G401 (cell line): ENCODE measurements around the gene SUGP2. TPM values are rescaled to one million over a fixed set of nuclear protein-coding genes. Genes with fewer than 3 reads are reported as not detected.

Source experiments
- DNase-seq: peaks from one replicate; pipeline ENCODE4 v3.0.0-alpha.2; 2015; ENCODE audit warnings: low spot score
- in situ Hi-C: cut with HindIII; loops from 2 replicates; pipeline ENCODE4 v1.10.0; 2016; ENCODE audit warnings: low sequenced_read_pairs, mixed read lengths
- total RNA-seq: library from RNA; depleted of rRNA; stranded (reverse); fragments of >200 nt; shearing (Covaris generic); gene quantifications from 2 replicates; pipeline ENCODE4 v1.2.3, GENCODE V29; 2014

SUGP2 gene
- total RNA-seq, 1 experiment from 2014 or later, result 62.9 TPM

DNA sequence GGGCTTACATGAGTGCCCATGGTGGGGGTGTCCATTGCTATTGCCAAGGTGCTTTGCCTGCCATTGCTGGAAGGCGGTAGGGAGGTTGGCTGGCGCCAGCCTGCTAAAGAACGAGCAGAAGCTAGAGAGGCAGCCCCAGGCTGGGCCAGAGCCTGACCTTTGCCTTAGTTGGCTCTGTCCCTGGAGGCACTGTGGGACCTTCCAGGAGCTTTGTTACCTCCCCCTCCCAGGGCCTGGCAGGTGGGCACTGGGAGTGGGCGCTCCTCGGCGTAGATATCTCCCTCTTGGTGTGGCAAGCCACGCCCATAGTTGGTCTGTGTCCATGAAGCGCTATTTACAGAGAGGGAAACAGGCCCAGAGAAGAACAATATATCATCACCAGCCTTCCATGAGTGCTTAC, 28.2 kb upstream of the SUGP2 start:
- in situ Hi-C loops, result no loop called here
- DNase-seq, result no peak

DNA sequence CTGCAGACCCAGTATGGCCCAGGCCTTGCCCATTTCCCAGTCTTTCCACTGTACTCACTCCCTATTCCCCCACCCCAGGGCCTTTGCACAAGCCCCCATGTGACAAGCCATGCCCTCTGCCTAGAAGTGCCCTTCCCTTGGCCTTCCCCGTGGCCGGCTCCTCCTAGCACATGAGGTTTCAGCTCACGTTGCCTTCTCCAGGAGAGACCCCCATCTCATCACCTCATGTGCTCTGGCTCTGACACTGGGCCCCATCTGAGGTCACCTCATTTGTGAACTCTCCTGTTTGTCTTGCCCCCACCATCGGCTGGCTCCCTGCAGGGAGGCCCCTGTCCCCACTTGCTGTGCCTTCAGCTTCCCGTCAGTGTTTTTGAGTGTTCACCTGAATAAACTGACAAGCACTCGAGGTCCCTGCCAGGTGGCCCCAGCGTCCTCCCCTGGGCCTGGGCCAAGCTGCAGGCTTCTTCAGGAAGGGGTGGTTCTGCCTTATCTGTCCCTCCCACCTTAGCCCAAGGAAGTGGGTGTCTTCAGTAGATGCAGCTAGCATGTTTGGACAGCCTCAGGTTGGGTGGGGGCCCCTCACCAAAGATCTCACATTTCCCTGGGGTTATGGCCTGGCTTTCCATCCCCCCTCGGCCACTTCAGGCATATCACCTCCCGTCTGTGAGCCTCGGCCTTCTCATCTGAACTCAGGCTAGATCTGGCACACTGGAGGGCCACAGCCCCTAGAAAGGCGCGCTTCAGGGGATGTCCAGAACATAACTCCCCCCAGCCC, 26.7 kb upstream of the SUGP2 start:
- in situ Hi-C loops, result loop anchor here (10.0 kb wide), 1 partner anchor 85 kb away; no protein-coding TSS in a partner anchor
- no peak for DNase-seq

DNA sequence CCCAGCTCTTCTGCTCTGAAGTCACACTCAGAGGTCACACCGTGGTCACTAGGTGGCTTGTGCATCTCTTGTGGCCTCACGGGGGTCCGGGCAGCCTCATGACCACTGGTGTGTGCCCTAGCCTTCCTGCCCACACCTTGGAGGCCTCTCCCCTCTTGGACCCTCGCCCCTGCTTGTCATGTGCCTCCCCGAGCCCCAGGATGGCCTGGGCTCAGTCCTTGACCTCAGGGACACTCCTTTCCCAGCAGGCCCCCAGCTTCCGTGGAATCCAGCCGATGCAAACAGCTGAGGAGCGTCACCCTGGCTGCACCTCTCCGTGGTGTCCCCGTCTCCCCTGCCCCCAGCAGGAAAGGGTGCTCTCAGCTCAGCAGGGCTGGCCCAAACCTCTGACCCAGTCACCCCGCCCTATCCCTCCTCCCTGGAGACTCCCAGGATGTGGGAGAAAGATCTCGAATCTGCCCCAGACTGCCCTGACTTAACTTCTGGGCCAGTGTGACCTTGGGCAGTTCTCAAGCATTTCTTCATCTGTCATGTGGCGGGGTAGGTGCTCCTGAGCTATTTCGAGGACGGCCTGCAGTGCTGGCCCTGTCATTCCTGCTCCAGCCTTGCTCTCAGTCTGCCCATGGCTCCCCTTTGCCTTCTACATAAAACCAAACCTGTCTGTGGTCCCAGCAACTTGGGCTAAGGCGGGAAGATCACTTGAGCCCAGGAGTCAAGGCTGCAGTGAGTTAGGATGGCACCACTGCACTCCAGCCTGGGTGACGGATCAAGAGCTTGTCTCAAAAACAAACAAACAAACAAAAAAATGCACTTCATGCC, 25.9 kb upstream of the SUGP2 start:
- no peak for DNase-seq
- in situ Hi-C loops, result loop anchor here (10.0 kb wide), 1 partner anchor 86 kb away; no protein-coding TSS in a partner anchor

DNA sequence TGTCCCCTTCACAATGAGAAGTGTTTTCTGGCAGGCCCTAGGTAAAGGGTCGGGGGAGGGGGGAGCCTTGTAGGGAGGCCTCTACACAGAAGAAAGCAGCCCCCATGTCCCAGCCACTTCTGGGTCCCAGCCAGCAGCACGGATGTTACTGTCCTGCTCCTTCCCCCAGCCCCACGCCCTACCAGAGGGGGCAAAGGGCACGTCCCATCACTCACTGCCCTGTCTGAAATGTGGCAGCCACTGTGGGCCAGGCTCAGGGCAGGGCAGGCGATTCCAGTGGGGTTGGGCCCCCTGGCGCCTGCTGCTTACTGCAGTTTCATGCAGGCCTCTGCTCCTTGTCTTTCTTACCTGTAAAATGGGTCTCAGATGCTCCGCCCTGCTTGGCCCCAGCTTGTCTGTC, 24.4 kb upstream of the SUGP2 start:
- in situ Hi-C loops, result loop anchor here (10.0 kb wide), 1 partner anchor 87 kb away; no protein-coding TSS in a partner anchor

DNA sequence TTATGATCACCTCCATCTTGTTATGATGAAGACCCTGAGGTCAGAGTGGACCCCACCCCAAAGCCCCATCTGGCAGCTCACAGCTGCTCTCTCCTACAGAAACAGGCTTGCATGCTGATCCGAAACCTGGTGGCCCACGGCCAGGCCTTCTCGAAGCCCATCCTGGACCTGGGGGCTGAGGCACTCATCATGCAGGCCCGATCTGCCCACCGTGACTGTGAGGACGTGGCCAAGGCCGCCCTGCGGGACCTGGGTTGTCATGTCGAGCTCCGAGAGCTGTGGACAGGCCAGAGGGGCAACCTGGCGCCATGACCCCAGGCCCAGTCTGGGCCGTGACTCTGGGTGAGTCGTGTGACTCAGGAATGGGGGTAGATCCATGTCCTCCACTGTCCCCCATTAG, 24.0 kb upstream of the SUGP2 start:
- no peak for DNase-seq
- in situ Hi-C loops, result loop anchor here (10.0 kb wide), 1 partner anchor 87 kb away; no protein-coding TSS in a partner anchor

More for the DNA sequence above, 24.4 kb upstream of the SUGP2 start:
- no peak for DNase-seq

DNA sequence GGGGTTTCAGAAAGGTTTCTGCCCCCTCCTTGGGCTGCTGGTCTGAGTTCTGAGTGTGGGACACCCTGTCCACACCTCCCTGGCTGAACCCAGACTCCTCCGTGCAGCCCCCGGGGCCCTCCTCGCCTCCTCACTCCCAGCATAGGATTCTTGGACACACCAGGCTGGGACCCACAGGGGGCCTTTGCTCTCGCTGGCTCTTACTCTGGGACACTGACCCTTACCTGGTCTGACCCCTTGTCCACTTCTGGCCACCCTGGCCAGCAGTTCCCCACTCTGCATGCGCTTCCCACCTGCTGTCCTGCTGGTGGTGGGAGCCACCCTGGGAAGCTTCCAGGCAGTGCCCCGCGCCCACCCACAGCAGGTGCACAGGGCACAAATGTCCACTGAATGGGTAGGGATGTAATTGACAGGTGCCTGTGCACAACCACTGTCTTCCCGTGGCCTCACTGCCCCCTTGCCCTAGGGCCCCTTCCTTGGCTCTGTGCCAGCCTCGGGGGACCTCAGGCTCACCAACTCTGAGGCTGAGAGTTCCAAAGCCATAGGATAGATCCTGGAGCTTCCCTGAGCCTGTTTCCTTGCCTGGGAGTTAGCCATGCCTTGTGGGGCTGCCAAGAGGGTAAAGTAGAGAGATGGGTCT, 23.4 kb upstream of the SUGP2 start:
- in situ Hi-C loops, result loop anchor here (10.0 kb wide), 1 partner anchor 88 kb away; no protein-coding TSS in a partner anchor
- DNase-seq, result no peak

DNA sequence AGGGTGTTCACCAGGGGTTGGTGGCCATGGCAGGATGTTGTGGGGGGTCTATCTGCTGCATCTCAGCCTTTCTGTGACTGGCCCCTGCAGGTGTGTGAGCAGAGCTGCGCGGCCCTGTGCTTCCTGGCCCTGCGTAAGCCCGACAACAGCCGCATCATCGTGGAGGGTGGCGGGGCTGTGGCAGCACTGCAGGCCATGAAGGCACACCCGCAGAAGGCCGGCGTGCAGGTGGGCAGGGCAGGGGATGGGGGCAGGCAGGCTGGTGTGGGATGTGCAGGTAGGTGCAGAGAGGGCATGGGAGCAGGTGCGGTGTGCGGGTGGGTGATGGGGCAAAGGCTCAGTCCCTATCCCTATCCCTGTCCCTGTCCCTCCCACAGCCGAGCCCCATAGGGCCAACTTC, 22.4 kb upstream of the SUGP2 start:
- in situ Hi-C loops, result loop anchor here (10.0 kb wide), 1 partner anchor 89 kb away; no protein-coding TSS in a partner anchor
- no peak for DNase-seq

DNA sequence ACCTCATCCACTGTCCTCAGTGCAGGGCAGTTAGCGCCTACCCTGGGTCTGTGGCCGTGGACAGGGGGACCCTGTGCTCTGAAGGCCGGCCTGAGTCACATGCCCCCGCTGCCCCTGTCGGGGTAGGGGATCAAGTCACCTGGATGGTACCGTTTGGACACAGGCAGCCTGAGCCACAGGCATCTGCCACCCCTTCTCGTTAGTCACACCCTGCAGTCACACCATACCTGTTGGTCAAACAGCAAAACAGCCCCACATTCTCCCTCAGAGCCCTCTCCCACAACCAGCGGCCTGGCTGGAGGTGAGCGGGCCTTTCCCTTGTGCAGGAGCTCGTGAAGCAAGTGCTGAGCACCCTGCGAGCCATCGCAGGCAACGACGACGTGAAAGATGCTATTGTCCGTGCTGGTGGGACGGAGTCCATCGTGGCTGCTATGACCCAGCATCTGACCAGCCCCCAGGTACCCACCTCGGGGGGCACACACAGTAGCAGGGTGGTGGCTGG, 21.7 kb upstream of the SUGP2 start:
- no peak for DNase-seq
- in situ Hi-C loops, result loop anchor here (10.0 kb wide), 1 partner anchor 90 kb away; no protein-coding TSS in a partner anchor

DNA sequence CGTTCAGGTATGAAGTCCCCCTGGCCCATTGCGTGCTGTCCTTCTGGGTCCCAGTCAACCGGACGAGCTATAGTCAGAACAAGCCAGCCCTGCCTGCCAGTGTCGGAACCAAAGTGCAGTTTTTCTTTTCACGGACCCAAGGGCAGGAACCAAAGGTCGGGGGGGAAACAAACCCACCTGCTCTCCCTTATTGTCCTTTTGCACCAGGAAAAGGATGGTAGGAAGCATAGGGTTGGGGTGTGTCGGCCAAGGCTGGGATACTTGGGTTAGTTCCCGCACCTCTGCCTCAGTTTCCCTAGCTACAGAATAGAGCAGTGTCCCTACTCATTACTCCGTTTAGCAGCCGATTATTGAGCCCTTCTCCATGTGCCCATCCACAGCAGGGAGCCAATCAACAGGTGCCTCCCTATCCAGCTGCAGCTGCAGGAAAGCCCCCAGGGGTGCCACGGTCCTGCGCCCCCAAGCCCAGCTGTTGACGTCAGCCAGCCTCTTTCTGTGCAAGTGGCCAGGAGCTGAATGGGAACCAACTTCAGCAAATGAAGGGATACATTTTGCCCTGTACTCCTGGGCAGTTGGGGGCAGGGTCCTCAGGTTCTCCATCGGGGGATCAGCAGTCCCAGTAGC, 21.1 kb upstream of the SUGP2 start:
- in situ Hi-C loops, result loop anchor here (10.0 kb wide), 1 partner anchor 90 kb away; no protein-coding TSS in a partner anchor
- DNase-seq, result no peak

DNA sequence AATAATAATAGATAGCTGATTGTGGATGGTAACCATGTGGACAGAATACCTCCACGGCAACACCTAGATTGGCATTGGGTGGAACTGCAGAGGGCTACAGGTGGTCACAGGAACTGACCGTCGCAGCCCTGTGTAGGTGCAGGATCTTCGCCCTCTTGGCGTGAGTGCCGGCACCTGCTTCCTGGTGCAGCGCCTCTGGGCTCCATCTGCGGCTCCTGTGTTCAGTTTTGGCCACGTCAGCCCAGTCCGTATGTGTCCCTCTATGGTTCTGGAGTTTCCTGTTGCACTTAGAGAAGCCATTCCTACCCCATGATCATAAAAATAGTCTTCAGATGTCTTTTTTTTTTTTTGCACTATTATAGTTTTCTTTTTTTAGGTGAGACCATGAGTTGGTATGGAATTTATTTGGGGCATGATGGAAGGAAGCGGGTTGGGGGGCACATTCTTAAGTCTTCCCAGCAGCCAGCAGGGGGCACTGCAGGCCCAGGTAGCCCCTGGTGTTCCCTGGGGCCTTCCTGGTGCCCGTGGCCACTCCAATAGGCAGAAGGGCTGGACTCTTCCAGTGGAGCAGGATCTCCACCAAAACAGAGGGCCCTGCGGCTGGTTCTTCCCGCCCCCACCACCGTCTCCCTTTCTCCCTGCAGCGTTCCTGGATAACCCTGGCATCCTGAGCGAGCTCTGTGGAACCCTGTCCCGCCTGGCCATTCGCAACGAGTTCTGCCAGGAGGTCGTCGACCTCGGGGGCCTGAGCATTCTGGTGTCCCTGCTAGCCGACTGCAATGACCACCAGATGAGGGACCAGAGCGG, 20.4 kb upstream of the SUGP2 start:
- in situ Hi-C loops, result loop anchor here (10.0 kb wide), 1 partner anchor 91 kb away; no protein-coding TSS in a partner anchor
- DNase-seq, result peak; percentile 48

DNA sequence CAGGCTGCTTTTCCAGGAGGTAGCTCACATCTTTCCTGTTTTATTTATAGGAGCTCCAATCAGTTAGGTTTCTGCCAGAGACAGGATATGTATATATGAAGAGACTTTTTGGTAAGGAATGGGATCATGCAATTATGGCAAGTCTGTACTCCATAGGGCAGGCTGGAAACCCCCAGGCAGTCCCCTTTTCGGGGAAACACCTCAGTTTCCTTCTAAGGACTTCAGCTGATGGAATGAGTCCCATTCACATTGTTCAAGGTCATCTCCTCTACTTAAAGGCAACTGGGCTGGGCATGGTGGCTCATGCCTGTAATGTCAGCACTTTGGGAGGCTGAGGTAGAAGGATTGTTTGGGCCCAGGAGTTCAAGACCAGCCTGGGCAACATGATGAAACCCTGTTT, 19.6 kb upstream of the SUGP2 start:
- in situ Hi-C loops, result loop anchor here (10.0 kb wide), 1 partner anchor 92 kb away; no protein-coding TSS in a partner anchor
- DNase-seq, result no peak

DNA sequence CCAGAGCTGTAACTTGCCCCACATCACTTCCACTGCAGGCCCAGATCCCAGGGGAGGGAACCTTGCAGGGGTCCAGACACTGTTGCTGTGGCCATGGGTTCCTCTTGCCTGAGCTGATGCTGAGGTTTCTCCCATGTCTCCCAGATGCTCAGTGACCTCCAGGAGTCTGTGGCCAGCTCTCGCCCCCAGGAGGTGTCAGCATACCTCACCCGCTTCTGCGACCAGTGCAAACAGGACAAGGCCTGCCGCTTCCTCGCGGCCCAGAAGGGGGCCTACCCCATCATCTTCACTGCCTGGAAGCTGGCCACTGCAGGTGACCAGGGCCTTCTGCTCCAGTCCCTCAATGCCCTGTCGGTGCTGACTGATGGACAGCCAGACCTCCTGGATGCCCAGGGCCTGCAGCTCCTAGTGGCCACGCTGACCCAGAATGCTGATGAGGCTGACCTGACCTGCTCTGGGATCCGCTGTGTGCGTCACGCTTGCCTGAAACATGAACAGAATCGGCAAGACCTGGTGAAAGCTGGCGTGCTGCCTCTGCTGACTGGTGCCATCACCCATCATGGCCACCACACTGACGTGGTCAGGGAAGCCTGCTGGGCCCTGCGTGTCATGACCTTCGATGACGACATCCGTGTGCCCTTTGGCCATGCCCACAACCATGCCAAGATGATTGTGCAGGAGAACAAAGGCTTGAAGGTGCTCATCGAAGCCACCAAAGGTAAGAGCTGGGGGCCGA, 18.3 kb upstream of the SUGP2 start:
- in situ Hi-C loops, result loop anchor here (10.0 kb wide), 1 partner anchor 93 kb away; no protein-coding TSS in a partner anchor
- no peak for DNase-seq

DNA sequence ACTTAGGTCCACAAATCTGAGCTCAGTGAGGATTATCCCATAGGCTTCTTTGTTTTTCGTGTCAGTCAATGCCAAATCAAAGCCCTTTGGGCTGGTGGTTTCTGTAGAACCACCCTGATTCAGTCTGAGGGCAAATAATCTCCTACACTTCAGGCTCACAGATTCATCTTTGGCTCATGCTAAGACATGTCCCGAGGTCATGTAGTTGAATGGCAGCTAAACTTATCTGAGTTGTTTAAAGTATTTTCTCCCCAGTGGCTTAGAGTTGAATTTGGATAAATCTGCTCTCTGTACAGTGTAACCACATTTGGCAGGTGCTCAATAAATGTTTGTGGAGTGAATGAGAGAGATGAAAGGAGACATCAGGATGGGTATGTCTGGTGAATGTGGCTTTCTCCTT, 17.4 kb upstream of the SUGP2 start:
- in situ Hi-C loops, result loop anchor here (10.0 kb wide), 1 partner anchor 94 kb away; no protein-coding TSS in a partner anchor

DNA sequence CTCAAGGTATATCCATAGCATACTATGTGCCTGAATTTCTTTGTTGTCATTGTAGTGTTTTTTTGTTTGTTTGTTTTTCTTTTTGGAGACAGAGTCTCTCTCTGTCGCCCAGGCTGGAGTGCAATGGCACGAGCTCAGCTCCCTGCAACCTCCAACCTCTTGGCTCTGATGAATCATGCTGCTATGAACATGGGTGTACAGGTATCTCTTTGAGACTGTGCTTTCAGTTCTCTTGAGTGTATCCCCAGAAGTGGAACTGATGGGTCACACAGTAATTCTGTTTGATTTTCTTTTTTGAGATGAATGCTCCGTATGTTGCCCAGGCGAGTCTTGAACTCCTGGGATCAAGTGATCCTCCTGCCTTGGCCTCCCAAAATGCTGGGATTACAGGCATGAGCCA, 16.8 kb upstream of the SUGP2 start:
- DNase-seq, result no peak
- in situ Hi-C loops, result loop anchor here (10.0 kb wide), 1 partner anchor 95 kb away; no protein-coding TSS in a partner anchor

More for the DNA sequence above, 17.4 kb upstream of the SUGP2 start:
- DNase-seq, result no peak

DNA sequence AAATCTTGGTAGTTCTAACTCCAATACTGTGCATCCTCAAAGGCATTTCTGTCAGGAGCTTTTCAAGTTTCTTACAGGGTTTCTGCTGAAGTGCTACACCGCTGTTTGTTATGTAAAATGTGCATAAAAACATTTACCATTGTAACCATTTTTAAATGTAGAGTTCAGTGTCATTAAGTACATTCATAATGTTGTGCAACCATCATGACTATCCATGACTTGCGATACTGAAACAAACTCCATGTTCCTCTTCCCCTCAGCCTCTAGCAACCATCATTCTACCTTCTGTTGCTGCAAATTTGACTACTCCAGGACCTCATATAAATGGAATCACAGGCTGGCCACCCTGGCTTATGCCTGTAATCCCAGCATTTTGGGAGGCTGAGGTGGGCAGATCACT, 16.1 kb upstream of the SUGP2 start:
- in situ Hi-C loops, result no loop called here
- DNase-seq, result no peak

DNA sequence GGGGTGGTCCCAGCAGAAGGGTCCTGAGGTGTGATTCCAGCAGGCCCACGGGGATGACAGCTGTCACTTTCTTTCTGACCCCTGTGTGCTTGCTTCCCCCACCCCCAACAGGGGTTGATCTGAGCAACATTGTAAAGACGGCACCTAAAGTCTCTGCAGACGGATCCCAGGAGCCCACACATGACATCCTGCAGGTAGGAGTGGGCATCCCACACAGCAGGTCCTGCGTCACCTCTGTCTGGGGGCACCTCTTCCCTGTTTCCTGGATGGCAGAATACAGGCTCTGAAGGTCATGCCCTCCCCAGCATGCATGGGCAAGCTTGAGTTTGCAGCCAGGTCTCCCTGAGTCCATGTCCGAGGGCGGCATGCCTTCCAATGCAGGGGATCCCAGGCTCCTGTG, 10.6 kb upstream of the SUGP2 start:
- DNase-seq, result no peak
- in situ Hi-C loops, result no loop called here

DNA sequence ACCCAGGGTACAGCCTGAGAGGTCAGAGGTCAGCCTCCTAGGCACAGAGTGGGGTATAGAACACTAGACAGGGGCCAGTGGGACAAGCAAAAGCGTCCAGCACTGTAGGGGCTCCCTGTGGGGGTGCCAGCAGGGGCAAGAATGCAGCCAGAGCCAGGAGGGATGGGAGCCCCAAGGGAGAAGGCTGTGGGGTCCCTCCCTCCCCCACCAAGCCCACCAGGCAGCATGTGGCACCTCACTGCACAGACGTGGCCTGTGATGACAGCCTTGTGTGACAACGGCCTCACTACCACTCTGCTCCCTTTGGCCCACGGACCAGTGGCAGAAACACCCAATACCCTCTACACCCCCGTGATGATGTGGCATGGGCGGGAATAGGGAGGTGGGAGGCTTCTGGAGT, 10.2 kb upstream of the SUGP2 start:
- DNase-seq, result no peak
- in situ Hi-C loops, result no loop called here
